NCI-H128 (cell line): ENCODE results near the gene MACF1.

ENCODE experiments used
- DNase-seq: peaks from one replicate; lab custom pipeline; 2025; ENCODE audit not compliant: unreplicated experiment; lab: John Stamatoyannopoulos, UW

MACF1 gene

GRCh38 chr1:39391691-39392679, 187.5 kb downstream of the MACF1 start:
- DNase-seq: no peak

- no peak for DNase-seq
Measured at GRCh38 chr1:39392851-39393573, 188.5 kb downstream of the MACF1 start.

- no peak for DNase-seq
Measured at GRCh38 chr1:39393645-39394044, 189.2 kb downstream of the MACF1 start.

GRCh38 chr1:39394059-39394458, 189.6 kb downstream of the MACF1 start:
- no peak for DNase-seq

- DNase-seq: no peak
Measured at GRCh38 chr1:39394598-39394997, 190.1 kb downstream of the MACF1 start.

GRCh38 chr1:39395357-39395831, 190.9 kb downstream of the MACF1 start:
- no peak for DNase-seq

- DNase-seq: no peak
Measured at GRCh38 chr1:39396671-39397070, 192.2 kb downstream of the MACF1 start.

GRCh38 chr1:39397487-39397886, 193.0 kb downstream of the MACF1 start:
- DNase-seq: no peak

GRCh38 chr1:39398278-39399021, 194.0 kb downstream of the MACF1 start:
- no peak for DNase-seq

- DNase-seq: no peak
Measured at GRCh38 chr1:39401106-39401505, 196.6 kb downstream of the MACF1 start.

- no peak for DNase-seq
Measured at GRCh38 chr1:39404876-39405275, 200.4 kb downstream of the MACF1 start.

- DNase-seq: no peak
Measured at GRCh38 chr1:39405358-39405757, 200.9 kb downstream of the MACF1 start.

GRCh38 chr1:39406533-39407450, 202.3 kb downstream of the MACF1 start:
- no peak for DNase-seq

GRCh38 chr1:39407510-39407895, 203.0 kb downstream of the MACF1 start:
- DNase-seq: no peak

GRCh38 chr1:39407896-39408640, 203.6 kb downstream of the MACF1 start:
- no peak for DNase-seq

GRCh38 chr1:39408641-39409054, 204.2 kb downstream of the MACF1 start:
- DNase-seq: peak; percentile 96

GRCh38 chr1:39409055-39409816, 204.7 kb downstream of the MACF1 start:
- DNase-seq: no peak

GRCh38 chr1:39410915-39411436, 206.5 kb downstream of the MACF1 start:
- peak; percentile 29 for DNase-seq
